Inferior parietal cortex (tissue), 1 donor: ENCODE measurements around the gene GGT6.

Experiments
- DNase-seq: peaks from one replicate; pipeline ENCODE4 v3.0.0-alpha.2; 2016; ENCODE audit errors: extremely low spot score

GGT6 gene

GRCh38 chr17:4537451-4538235 lies 22.7 kb downstream of the GGT6 start:
- peak; percentile 68 for DNase-seq

GRCh38 chr17:4536742-4537411 lies 23.5 kb downstream of the GGT6 start:
- no peak for DNase-seq

GRCh38 chr17:4536259-4536741 lies 24.1 kb downstream of the GGT6 start:
- no peak for DNase-seq

GRCh38 chr17:4535667-4536258 lies 24.6 kb downstream of the GGT6 start:
- no peak for DNase-seq

GRCh38 chr17:4534928-4535666 lies 25.3 kb downstream of the GGT6 start:
- no peak for DNase-seq

- DNase-seq: no peak
Measured at GRCh38 chr17:4534515-4534914, 25.9 kb downstream of the GGT6 start.

GRCh38 chr17:4533523-4534504 lies 26.6 kb downstream of the GGT6 start:
- peak; percentile 82 for DNase-seq

GRCh38 chr17:4532860-4533522 lies 27.4 kb downstream of the GGT6 start:
- DNase-seq: no peak

- DNase-seq: no peak
Measured at GRCh38 chr17:4531988-4532736, 28.2 kb downstream of the GGT6 start.

- DNase-seq: no peak
Measured at GRCh38 chr17:4530799-4531730, 29.3 kb downstream of the GGT6 start.

GRCh38 chr17:4529533-4530152 lies 30.7 kb downstream of the GGT6 start:
- DNase-seq: no peak

GRCh38 chr17:4527566-4528125 lies 32.7 kb downstream of the GGT6 start:
- DNase-seq: no peak

- no peak for DNase-seq
Measured at GRCh38 chr17:4527134-4527533, 33.2 kb downstream of the GGT6 start.

GRCh38 chr17:4525691-4526397 lies 34.5 kb downstream of the GGT6 start:
- DNase-seq: no peak

- no peak for DNase-seq
Measured at GRCh38 chr17:4523946-4524345, 36.4 kb downstream of the GGT6 start.

GRCh38 chr17:4522661-4523060 lies 37.7 kb downstream of the GGT6 start:
- no peak for DNase-seq
